Measurements from ENCODE around the gene MREG.
"Not testable (repeated sequence)": the region's sequence is repeated elsewhere in the genome, so short reads cannot be mapped to it uniquely, and the experiment has no call there.

MREG gene

DNA sequence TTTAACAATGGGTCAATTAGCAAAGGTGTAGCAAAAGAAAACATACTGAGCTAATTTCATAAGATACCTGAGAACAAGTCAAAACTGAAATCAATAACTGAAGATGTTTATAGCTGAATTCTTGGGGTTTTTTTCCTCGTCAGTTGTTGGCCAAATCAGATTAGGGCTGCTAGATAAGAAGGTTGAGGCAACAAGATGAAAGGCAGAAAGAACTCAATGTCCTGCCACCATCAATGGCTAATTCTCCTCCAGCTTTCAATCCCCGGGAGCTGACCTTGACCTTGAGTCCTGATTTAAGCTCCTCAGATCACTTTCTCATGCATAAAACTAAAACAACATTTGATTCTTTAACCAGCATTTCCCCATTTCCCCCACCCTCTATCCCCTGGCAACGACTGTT, 61.8 kb downstream of the MREG start:
- no peak for DNase-seq

DNA sequence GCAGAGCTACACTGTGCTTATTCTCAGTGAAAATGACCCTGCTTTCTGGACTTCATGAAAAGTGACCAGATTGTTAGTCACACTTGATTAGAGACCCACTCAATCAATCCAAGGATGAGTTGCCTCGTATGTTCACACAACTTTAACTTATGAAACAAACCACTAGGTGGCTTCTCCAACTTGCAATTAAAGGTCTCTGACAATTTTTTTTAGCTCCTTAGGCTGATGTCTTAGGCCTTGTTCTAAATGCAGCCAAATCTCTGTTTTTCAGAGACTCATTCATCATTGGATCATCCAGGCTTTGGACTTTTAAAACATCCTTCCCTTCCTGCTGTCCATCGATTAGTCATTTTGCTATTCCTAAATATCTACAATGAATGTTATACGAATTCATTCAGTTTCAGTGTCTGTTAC, 63.4 kb downstream of the MREG start:
- DNase-seq: no peak

DNA sequence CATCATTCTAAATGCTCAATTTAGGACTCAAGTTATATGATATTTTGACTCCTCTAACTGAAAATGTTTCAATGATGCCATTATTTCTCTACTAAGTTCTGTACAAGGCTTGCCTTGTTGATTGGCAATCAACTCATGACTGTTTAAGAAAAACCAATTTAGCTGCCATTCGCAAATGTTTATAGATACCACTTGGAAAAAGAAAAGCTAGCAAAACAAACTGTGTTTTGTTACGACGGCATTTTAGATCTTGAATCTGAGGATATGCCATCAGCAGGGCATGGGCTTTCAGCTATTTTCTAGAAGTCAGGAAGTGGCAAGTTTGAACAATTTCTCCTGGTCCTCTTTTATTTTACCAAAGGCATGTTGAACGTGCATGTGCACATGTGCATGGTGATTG, 65.3 kb downstream of the MREG start:
- no peak for DNase-seq

- no peak for DNase-seq
These were observed 66.8 kb downstream of the MREG start for GRCh38 chr2:215946586-215946985.

- no peak for DNase-seq
These were observed 71.2 kb downstream of the MREG start for GRCh38 chr2:215942194-215942593.

DNA sequence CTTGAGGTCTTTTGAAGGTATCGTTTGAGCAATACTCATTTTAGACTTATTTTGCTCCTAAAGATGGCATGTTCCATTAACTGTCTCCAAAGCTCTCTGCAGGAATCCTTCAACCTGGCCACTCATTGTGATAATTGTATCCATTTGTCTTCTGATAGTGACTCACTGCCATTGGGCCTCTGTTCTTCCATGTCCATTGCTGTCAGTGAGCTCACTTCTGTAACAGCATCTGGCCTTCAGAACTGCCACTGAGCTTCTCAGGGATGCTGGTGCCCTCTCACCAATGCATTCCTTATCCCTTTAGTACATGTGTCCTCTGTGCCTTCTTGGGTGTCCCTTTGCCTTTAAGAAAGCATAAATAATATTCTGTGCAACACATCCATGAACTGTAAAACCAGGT, 71.6 kb downstream of the MREG start:
- no peak for DNase-seq

- DNase-seq: no peak
These were observed 72.6 kb downstream of the MREG start for GRCh38 chr2:215940645-215941184.

DNA sequence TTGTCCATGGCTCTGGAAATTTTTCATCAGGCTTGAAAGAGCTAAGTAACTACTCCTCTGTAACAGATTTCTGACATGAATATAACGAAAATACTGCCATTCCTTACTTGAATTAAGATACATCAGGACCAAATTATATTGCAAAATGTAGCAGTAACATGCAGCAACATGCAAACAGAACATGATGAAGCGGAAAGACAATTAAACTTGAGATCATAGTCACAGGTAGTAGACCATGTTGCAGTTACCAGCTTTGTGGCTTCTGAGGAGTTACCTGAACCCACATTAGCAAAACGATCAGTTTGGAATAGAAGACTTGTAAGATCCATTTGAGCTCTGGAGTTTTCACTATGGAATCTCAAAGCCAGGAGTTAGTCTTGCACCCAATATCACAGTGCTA, 76.2 kb downstream of the MREG start:
- no peak for DNase-seq

- DNase-seq: no peak
These were observed 80.2 kb downstream of the MREG start for GRCh38 chr2:215933151-215933550.

DNA sequence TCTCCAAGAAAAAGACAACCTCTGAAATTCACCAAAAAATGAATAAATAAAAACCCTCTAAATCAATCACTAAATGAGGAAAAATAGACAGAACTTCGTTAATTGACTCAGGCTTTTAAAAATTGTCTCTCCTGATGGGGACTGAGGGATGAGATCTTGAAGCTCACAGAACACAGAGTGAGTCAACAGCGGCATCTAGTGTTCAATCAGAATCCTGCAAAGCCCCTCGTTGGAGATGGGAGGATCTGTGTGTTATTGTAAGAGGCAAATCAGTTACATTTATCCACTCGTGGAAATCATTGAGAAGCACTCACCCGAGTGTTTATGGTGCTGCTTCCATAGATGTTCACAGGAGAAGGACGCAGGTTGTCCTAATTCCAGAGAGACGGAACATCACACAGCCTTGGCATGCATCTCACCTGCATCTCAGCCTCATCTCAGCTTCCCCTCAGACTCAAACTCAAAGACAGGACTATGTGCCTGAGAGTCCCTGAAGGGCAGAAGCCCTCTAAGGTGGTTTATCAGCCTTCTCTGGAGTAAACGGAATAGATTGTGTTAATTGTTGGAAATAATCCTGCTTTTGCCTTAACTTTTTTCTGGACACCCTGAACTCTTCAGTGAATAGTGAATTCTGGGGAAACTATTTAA, 82.0 kb downstream of the MREG start:
- peak; percentile 9 to 59 for DNase-seq

DNA sequence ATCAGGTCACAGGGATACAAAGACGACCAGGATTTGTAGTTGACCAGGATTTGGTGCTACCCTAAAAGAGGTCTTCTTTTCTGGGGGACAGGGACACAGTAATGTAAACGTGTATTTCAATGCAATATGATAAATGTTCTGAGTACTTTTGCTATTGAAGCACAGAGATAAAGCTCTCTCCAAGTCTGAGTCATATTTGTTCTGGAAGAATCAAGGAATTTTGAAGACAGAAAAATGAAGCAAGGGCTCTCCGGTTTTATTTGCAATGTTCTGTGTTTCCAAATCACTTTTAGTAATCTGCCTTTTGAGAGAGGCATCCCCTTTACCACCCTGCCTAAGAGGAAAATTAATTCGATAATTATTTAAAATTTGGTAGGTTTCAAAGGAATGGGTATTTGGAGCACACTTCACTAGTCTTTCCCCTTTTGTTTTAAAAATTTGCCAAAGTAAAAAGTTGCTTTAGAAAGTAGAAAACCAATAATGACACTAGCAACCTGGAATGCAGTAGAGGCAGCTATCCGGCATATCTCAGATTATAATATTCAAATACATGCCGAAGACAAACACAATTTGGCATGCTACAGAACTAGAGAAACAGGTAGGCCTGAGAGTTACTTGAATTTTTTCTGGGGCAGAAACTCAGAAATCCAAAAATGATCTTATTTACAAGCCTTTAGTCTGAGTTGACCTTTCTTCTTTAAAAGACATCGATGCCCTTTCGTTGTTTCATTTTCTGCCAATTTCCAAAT, 82.7 kb downstream of the MREG start:
- DNase-seq: no peak

- no peak for DNase-seq
These were observed 83.6 kb downstream of the MREG start for GRCh38 chr2:215929602-215930335.

DNA sequence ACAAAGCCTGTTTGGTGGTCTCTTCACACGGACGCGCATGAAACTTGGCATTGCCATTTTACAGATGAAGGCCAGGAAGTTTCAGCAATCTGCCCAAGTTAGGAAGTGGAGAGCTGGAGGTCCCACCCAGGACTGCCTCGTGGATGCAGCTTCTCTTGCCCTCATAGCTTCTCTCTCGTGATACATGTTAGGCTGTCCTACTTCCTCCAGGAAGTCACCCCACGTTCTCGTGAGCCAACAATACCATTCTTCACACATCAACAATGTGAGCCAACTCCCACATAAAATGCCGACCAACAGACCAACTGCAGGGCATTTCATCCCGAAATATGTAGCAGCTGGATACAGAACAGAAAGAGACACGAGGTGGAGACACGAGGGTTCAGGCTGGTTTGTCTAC, 85.3 kb downstream of the MREG start:
- DNase-seq: no peak

DNA sequence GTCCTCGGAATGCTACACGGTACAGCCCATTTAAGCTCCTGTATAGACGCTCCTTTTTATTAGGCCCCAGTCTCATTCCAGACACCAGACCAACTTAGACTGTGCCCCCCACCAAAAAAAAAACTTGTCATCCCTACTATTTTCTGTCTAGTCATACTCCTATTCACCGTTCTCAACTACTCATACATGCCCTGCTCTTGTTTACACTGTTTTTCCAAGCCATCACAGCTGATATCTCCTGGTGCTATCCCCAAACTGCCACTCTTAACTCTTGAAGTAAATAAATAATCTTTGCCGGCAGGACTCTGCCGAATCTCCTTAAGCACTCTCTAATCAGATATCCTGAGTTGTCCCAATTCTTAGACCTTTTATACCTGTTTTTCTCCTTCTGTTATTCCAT, 86.4 kb downstream of the MREG start:
- not testable (repeated sequence) for DNase-seq

DNA sequence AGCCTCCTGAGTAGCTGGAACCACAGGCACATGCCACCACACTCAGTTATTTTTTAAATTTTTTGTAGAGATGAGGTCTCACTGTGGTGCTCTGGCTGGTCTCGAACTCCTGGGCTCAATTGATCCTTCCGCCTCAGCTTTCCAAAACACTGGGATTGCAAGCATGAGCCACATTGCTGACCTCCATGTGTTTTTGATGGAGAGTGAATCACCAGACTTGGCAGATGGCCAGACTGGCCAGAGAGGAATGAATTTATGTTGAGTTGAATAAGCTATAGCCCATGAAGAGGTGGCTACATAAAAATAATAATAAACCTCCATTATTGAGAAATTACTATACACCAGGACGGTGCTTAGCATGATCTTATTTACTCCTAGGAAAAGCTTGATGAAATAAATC, 91.5 kb downstream of the MREG start:
- DNase-seq: no peak

DNA sequence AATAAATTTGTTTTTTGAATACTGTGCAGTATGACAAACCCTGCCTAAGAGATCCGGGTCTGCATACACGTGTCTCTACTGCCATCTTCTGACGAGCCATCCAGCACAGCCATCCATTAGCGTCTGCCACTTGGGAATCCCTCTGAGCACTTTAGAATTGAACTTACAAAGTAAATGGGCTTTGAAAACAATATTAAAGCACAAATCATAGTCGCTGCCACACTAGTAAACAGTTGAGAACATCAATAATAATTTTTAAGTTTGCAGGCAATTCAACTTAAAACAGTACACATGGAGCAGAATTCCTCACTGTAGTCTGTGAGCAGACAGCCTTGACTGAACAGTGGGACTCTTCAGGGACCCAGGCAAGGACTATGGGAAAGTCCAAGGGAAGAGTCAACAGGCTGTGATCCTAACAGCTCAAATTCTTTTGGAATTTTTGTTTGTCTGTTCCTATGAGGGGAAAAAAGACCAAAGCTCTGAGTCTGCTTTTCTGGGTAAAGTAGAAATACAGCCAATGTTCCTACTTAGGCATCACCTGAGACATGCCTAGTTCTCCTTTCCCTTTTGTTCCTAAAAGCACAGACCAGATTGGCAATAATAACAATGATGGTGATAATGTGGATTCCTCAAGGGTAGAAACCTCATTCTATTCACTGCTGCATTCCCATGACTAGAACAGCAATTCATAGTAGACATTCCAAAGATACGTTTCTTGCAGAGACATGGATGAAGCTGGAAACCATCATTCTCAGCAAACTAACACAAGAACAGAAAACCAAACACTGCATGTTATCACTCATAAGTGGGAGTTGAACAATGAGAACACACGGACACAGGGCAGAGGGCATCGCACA, 92.9 kb downstream of the MREG start:
- DNase-seq: peak in 1 of 2 experiments; percentile 53

DNA sequence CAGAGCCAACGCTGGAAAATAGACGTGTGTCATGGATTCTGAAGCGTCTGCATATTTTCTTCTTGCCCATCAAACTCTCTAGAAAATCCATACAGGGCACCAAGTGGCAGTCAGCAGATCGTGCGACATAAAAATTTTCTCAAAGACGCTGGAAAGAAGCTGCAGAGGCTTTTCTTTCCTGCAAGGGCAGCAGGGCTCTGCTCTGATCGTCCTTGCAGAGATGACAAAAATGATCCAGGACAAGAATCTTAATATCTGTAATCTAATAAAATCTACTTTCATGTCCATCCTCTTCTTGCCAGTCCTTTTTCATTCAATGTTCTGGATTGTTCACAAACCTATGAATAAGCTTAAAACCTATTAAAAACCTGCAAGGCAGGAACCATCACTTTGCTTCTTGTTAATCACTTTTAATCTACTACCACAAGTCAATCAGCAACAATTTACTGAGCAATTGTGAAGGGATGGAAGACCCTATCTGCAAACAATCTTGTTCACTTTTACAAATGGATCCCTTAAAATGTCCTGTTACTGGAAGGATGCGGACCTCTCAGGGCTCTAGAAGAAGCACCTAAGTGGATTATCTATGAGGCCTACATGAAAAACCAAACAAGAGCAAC, 93.6 kb downstream of the MREG start:
- no peak for DNase-seq

DNA sequence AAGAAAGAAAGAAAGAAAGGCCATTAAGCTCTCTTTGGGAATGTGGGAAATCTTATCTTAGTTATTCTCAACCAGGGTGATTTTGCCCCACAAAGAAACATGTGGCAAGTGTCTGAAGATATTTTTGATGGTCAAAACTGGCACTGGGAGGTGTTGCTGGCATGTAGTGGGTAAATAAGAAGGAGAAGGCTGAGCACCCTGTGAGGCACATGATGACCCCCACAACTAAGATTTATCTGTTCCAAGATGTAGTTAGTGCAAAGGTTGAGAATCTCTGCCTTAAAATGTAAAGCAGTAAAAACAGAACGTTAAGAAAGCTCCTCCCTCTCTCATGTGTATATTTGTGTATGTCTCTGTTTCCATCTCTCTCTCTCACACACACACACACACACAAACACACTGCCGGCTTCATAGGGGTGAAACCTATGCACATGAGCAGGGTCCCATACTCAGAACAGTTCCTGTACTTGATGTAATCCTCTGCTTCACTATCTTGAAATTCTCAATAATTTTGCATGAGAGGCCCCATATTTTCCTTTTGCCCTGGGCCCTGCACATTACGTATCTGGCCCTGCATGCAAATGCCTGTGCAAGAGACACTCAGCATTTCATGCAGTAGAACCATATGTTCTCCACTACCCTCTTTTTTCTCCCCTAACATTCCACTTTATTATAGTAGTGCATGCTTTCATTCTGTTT, 94.3 kb downstream of the MREG start:
- no peak for DNase-seq

- no peak for DNase-seq
These were observed 95.3 kb downstream of the MREG start for GRCh38 chr2:215917953-215918620.

- DNase-seq: no peak
These were observed 97.9 kb downstream of the MREG start for GRCh38 chr2:215915441-215915840.

DNA sequence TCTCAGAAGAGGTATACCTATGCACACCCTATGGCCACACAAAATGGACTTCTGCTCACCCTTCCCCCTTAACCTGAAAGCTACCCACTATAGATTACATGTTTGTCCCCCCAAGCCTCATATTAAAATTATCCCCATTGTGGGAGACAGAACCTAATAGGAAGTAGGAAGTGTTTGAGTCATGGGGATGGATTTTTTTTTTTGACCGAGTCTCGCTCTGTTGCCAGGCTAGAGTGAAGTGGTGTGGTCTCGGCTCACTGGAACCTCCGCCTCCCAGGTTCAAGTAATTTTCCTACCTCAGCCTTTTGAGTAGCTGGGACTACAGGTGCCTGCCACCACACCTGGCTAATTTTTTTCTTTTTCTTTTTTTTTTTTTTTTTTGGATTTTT, 98.6 kb downstream of the MREG start:
- no peak for DNase-seq

All from NCI-H1930 (cell line).